GM12801 (cell line): ENCODE measurements around the gene NUDT21.

ENCODE experiments used
- CTCF ChIP-seq: IDR thresholded peaks from one replicate; pipeline ENCODE4 v1.5.1; 2011; ENCODE audit warnings: control low read depth; ENCODE audit not compliant: insufficient read length; ENCODE audit errors: extremely low read depth

The NUDT21 gene

GRCh38 chr16:56413381-56413780, 37.8 kb downstream of the NUDT21 start:
- no peak for TF ChIP-seq CTCF

GRCh38 chr16:56411624-56412023, 39.5 kb downstream of the NUDT21 start:
- no peak for TF ChIP-seq CTCF

GRCh38 chr16:56411123-56411522, 40.0 kb downstream of the NUDT21 start:
- no peak for TF ChIP-seq CTCF

GRCh38 chr16:56409195-56409594, 41.9 kb downstream of the NUDT21 start:
- TF ChIP-seq CTCF = no peak

- no peak for TF ChIP-seq CTCF
These were observed 42.6 kb downstream of the NUDT21 start for GRCh38 chr16:56408379-56409098.

GRCh38 chr16:56405977-56406672, 45.0 kb downstream of the NUDT21 start:
- no peak for TF ChIP-seq CTCF

GRCh38 chr16:56401482-56401881, 49.6 kb downstream of the NUDT21 start:
- no peak for TF ChIP-seq CTCF
